Activated CD8-positive, alpha-beta T cell treated with anti-CD3 and anti-CD28 coated beads, Interleukin-2, amount 10 ng/mL, durations not matched to agents 7 days and 5 days (primary cell): ENCODE results near the gene MORC2. TPM values are rescaled to one million over a fixed set of nuclear protein-coding genes. Genes with fewer than 3 reads are reported as not detected.

Experiments
- ATAC-seq: fragments of 150-1000 bp; cut with Tn5 transposase; one replicate; pipeline ENCODE4 v1.10.0; 2021; ENCODE audit warnings: moderate library complexity
- CTCF ChIA-PET: fragments of 350-600 bp; sonication (Branson Sonifier 250); formaldehyde crosslinking; loops from one replicate; lab custom pipeline; 2021; ENCODE audit warnings: antibody characterized with exemption; lab: Charles Lee
- POLR2A ChIA-PET: fragments of 350-600 bp; sonication (Branson Sonifier 250); formaldehyde crosslinking; loops from one replicate; lab custom pipeline; 2021; ENCODE audit warnings: antibody characterized with exemption; lab: Charles Lee
- DNase-seq: peaks from one replicate; pipeline ENCODE4 v3.0.0-alpha.2; 2020
- H3K27ac Mint-ChIP-seq: one replicate; pipeline ENCODE4 v1.8.0; 2021; ENCODE audit warnings: mild to moderate bottlenecking, mixed read lengths
- H3K27me3 Mint-ChIP-seq: one replicate; pipeline ENCODE4 v1.8.0; 2021; ENCODE audit warnings: low read depth, mixed read lengths
- H3K36me3 Mint-ChIP-seq: one replicate; pipeline ENCODE4 v1.8.0; 2021; ENCODE audit warnings: low read depth, mixed read lengths
- H3K4me1 Mint-ChIP-seq: one replicate; pipeline ENCODE4 v1.8.0; 2021; ENCODE audit warnings: low read depth, mixed read lengths
- H3K4me3 Mint-ChIP-seq: one replicate; pipeline ENCODE4 v1.8.0; 2021; ENCODE audit warnings: mild to moderate bottlenecking, mixed read lengths
- H3K9me3 Mint-ChIP-seq: one replicate; pipeline ENCODE4 v1.8.0; 2022; ENCODE audit warnings: mixed read lengths; ENCODE audit not compliant: insufficient read depth
- total RNA-seq, 2 experiments: library from RNA; stranded (reverse); gene quantifications; one replicate each; pipeline ENCODE4 v1.2.3, GENCODE V29; 2021

The MORC2 gene
- total RNA-seq, 2 experiments from 2014 or later, result 31.3 to 31.5 TPM

GRCh38 chr22:30932661-30933060, 35.9 kb downstream of the MORC2 start:
- ATAC-seq (no peak), DNase-seq (no peak)
- no peaks in the 10 kb centered on the region for H3K27me3 Mint-ChIP-seq
- no peaks in the 10 kb centered on the region for H3K9me3 Mint-ChIP-seq
- H3K36me3 Mint-ChIP-seq, result peaks cover 70% of the 10 kb centered on the region
- ChIA-PET POLR2A (no interaction called here), CTCF (interaction anchor here (1.5 to 3.0 kb wide), 2 partner anchors 13 to 153 kb away, joined by 3 to 19 read pairs; no protein-coding TSS in a partner anchor)
- no peaks in the 10 kb centered on the region for H3K4me1 Mint-ChIP-seq
- H3K4me3 Mint-ChIP-seq, result no peak overlapping the region
- H3K27ac Mint-ChIP-seq, result no peak overlapping the region

DNA sequence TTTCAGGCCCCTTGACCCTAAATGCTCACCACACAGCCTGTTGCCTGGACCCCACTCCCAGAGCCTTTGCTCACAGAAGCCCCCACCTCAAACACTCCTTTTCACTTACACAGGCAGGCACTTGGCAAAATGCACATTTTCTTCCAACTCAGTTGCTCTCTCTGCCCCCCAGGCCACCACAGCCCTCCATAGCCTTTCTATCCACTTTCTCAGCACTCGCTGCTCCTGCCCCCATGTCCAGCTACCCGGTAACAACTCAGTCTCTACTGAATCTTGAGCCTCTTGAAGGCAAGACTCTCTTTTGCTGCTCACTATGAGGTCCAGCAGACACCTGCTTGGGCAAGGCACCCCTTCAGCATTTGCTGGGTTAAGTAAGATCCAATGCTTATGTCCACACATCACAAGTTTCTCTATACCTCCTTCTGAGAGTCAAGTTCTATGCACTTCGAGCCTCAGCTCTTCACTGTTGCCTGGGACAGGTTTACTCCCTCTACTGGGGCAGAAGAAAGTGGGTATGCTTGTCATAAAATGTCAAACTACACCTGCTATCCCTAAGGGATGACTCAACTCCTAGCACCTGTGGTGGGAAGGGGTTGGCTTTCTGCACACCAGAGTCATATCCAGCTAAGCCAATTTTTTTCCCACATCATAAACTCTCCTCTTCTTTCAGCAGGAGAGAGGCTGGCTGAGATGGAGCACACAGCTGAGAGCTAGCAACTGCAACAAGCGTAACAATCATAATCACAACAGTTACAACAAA, 36.9 kb downstream of the MORC2 start:
- DNase-seq (no peak), ATAC-seq (no peak)
- ChIA-PET CTCF (interaction anchor here (1.5 to 3.0 kb wide), 2 partner anchors 12 to 153 kb away, joined by 3 to 19 read pairs; no protein-coding TSS in a partner anchor), POLR2A (interaction anchor here (1.2 kb wide), 1 partner anchor 11 kb away, joined by 3 read pairs; no protein-coding TSS in a partner anchor)
- Mint-ChIP-seq H3K27me3 (no peaks in the 10 kb centered on the region), H3K36me3 (peaks cover 72% of the 10 kb centered on the region), H3K27ac (peak overlapping the region; percentile 14), H3K4me1 (no peaks in the 10 kb centered on the region), H3K4me3 (no peak overlapping the region), H3K9me3 (no peaks in the 10 kb centered on the region)

GRCh38 chr22:30930228-30930627, 38.3 kb downstream of the MORC2 start:
- no peaks in the 10 kb centered on the region for H3K4me1 Mint-ChIP-seq
- ChIA-PET CTCF (interaction anchor here (3.0 kb wide), 1 partner anchor 10 kb away, joined by 19 read pairs; no protein-coding TSS in a partner anchor), POLR2A (no interaction called here)
- H3K4me3 Mint-ChIP-seq, result no peak overlapping the region
- peaks cover 67% of the 10 kb centered on the region for H3K36me3 Mint-ChIP-seq
- no peaks in the 10 kb centered on the region for H3K27me3 Mint-ChIP-seq
- ATAC-seq, result no peak
- H3K9me3 Mint-ChIP-seq, result no peaks in the 10 kb centered on the region
- no peak overlapping the region for H3K27ac Mint-ChIP-seq
- DNase-seq, result no peak

- ChIA-PET CTCF (no interaction called here), POLR2A (no interaction called here)
- DNase-seq (no peak), ATAC-seq (no peak)
- Mint-ChIP-seq H3K9me3 (no peaks in the 10 kb centered on the region), H3K4me1 (no peaks in the 10 kb centered on the region), H3K36me3 (peaks cover 61% of the 10 kb centered on the region), H3K27me3 (no peaks in the 10 kb centered on the region), H3K27ac (no peak overlapping the region), H3K4me3 (no peak overlapping the region)
Observed at GRCh38 chr22:30928401-30928800, 40.2 kb downstream of the MORC2 start.

GRCh38 chr22:30927806-30928205, 40.8 kb downstream of the MORC2 start:
- H3K4me3 Mint-ChIP-seq, result no peak overlapping the region
- no peaks in the 10 kb centered on the region for H3K4me1 Mint-ChIP-seq
- ChIA-PET POLR2A (no interaction called here), CTCF (no interaction called here)
- no peaks in the 10 kb centered on the region for H3K27me3 Mint-ChIP-seq
- H3K36me3 Mint-ChIP-seq, result peaks cover 57% of the 10 kb centered on the region
- DNase-seq, result no peak
- no peaks in the 10 kb centered on the region for H3K9me3 Mint-ChIP-seq
- no peak overlapping the region for H3K27ac Mint-ChIP-seq
- no peak for ATAC-seq

GRCh38 chr22:30926706-30927105, 41.9 kb downstream of the MORC2 start:
- Mint-ChIP-seq H3K4me1 (peaks cover 6% of the 10 kb centered on the region), H3K36me3 (peaks cover 52% of the 10 kb centered on the region), H3K4me3 (no peak overlapping the region), H3K27ac (no peak overlapping the region), H3K9me3 (no peaks in the 10 kb centered on the region), H3K27me3 (no peaks in the 10 kb centered on the region)
- POLR2A ChIA-PET, result no interaction called here
- no peak for ATAC-seq
- CTCF ChIA-PET, result no interaction called here
- DNase-seq, result no peak

DNA sequence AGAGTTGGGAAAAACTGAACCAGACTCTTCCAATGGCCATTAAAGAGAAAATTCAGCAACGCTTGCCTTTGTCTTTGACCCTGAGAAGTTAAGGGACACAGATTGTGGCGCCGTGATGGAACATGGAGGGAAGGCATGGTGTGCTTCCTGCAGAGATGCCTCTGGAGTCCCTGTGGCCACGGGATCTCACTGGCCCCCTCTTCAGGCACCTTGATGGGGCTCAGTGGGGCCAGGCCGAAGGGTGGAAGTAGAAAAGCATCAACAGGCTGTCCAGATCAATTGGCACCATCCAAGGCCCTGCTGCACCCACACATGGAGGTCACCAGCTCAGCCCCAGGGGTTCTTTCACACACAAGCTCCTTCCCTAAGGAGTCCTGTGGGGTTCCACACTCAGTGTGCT, 42.9 kb downstream of the MORC2 start:
- ATAC-seq (no peak), DNase-seq (no peak)
- Mint-ChIP-seq H3K27me3 (no peaks in the 10 kb centered on the region), H3K4me3 (no peak overlapping the region), H3K9me3 (no peaks in the 10 kb centered on the region), H3K4me1 (peaks cover 13% of the 10 kb centered on the region), H3K27ac (no peak overlapping the region), H3K36me3 (peaks cover 44% of the 10 kb centered on the region)
- CTCF ChIA-PET, result no interaction called here
- POLR2A ChIA-PET, result interaction anchor here (0.6 kb wide), 1 partner anchor 44 kb away, joined by 3 read pairs; the partner anchor contains the start of gene TUG1

DNA sequence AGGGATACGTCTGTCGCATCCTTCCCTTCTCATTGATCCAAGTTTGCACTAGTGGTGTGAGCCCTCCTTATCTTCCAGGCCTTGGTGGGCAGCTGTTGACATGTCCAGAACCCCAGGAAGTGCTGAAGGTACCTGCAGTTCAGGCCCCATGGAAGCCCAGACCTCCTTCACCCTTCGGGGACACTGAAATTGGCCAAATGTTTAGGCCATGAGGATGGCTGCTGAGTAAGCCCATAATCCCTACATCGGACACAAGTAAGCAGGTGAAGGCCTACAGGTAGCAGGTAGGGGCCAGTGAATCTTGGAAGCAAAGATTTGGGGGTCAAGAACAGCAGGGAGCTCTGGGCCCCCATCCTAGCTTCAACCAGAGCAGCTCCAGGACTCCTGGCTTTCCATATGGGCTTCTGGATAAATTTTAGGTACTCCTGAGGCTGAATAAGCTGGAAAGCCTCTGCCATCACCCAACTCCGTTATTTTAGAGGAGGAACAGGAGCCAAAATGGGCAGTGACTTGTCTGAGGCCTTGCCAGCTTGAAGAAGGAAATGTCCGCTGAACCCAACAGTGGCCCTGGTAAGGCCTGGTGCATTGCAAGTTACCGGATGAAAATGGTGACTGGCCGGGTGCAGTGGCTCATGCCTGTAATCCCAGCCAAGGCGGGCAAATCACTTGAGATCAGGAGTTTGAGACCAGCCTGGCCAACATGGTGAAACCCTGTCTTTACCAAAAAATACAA, 45.2 kb downstream of the MORC2 start:
- H3K36me3 Mint-ChIP-seq, result peaks cover 35% of the 10 kb centered on the region
- no peaks in the 10 kb centered on the region for H3K27me3 Mint-ChIP-seq
- ATAC-seq (no peak), DNase-seq (no peak)
- ChIA-PET CTCF (interaction anchor here (1.3 to 1.7 kb wide), 2 partner anchors 47 to 160 kb away, joined by 3 read pairs; no protein-coding TSS in a partner anchor), POLR2A (interaction anchor here (1.0 to 2.3 kb wide), 3 partner anchors 17 to 157 kb away, joined by 3 to 13 read pairs (median 3); partner anchors contain the start of genes MORC2 and TUG1)
- H3K4me1 Mint-ChIP-seq, result peaks cover 17% of the 10 kb centered on the region
- H3K9me3 Mint-ChIP-seq, result no peaks in the 10 kb centered on the region
- H3K4me3 Mint-ChIP-seq, result no peak overlapping the region
- no peak overlapping the region for H3K27ac Mint-ChIP-seq

DNA sequence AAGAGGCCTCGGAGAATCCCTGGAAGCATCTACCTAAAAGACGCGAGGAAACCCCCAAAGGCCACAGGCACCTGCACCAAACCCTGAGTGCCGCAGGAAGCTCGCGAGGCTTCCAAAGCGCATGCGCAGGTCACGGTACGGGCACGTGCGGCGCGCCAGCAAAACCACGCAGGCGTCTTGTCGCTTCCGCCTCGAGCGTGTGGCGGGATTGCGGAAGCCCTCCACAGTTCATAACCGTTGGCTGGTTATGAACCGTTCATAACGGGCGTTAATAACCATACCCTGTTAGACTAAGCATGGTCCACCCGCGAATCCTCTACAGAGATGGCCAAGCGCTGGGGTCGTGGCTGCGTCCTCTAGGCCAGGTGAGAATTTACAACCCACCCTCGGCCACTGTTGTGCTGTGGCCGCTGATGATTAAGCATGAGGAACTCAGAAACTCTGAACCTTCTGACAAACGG, 46.4 kb downstream of the MORC2 start:
- Mint-ChIP-seq H3K27me3 (no peaks in the 10 kb centered on the region), H3K4me1 (peaks cover 17% of the 10 kb centered on the region), H3K36me3 (peaks cover 28% of the 10 kb centered on the region), H3K4me3 (peak overlapping the region; percentile 70), H3K9me3 (no peaks in the 10 kb centered on the region), H3K27ac (peak overlapping the region; percentile 81)
- ChIA-PET CTCF (interaction anchor here (1.0 to 4.0 kb wide), 10 partner anchors 11 to 288 kb away, joined by 3 to 37 read pairs (median 8); partner anchors contain the start of genes MORC2, SLC35E4 and TUG1), POLR2A (interaction anchor here (0.5 to 2.3 kb wide), 7 partner anchors 18 to 964 kb away, joined by 3 to 13 read pairs (median 3); partner anchors contain the start of genes MORC2 and TUG1)
- DNase-seq (peak; percentile 84), ATAC-seq (peak; percentile 59)

GRCh38 chr22:30921108-30921507, 47.5 kb downstream of the MORC2 start:
- no peak overlapping the region for H3K27ac Mint-ChIP-seq
- ChIA-PET POLR2A (interaction anchor here (1.5 to 2.3 kb wide), 2 partner anchors 10 to 48 kb away, joined by 3 to 13 read pairs; partner anchors contain the start of genes MORC2 and TUG1), CTCF (interaction anchor here (0.6 to 4.0 kb wide), 17 partner anchors 9 to 287 kb away, joined by 3 to 37 read pairs (median 8); partner anchors contain the start of genes MORC2, SLC35E4 and TUG1)
- DNase-seq (no peak), ATAC-seq (no peak)
- peaks cover 20% of the 10 kb centered on the region for H3K36me3 Mint-ChIP-seq
- no peaks in the 10 kb centered on the region for H3K27me3 Mint-ChIP-seq
- peaks cover 17% of the 10 kb centered on the region for H3K4me1 Mint-ChIP-seq
- no peaks in the 10 kb centered on the region for H3K9me3 Mint-ChIP-seq
- H3K4me3 Mint-ChIP-seq, result peak overlapping the region; percentile 70

- ChIA-PET CTCF (interaction anchor here (0.6 to 4.0 kb wide), 17 partner anchors 8 to 286 kb away, joined by 3 to 37 read pairs (median 9); partner anchors contain the start of genes MORC2, SLC35E4 and TUG1), POLR2A (interaction anchor here (1.0 to 1.5 kb wide), 2 partner anchors 11 to 162 kb away, joined by 3 read pairs; no protein-coding TSS in a partner anchor)
- peak; percentile 88 for DNase-seq
- Mint-ChIP-seq H3K36me3 (peaks cover 15% of the 10 kb centered on the region), H3K4me3 (peak overlapping the region; percentile 44), H3K4me1 (peaks cover 17% of the 10 kb centered on the region), H3K27ac (no peak overlapping the region), H3K9me3 (no peaks in the 10 kb centered on the region), H3K27me3 (no peaks in the 10 kb centered on the region)
- ATAC-seq, result peak; percentile 85
Observed at GRCh38 chr22:30920407-30920806, 48.2 kb downstream of the MORC2 start.
